ENCODE data around the gene SCOC.

DNA sequence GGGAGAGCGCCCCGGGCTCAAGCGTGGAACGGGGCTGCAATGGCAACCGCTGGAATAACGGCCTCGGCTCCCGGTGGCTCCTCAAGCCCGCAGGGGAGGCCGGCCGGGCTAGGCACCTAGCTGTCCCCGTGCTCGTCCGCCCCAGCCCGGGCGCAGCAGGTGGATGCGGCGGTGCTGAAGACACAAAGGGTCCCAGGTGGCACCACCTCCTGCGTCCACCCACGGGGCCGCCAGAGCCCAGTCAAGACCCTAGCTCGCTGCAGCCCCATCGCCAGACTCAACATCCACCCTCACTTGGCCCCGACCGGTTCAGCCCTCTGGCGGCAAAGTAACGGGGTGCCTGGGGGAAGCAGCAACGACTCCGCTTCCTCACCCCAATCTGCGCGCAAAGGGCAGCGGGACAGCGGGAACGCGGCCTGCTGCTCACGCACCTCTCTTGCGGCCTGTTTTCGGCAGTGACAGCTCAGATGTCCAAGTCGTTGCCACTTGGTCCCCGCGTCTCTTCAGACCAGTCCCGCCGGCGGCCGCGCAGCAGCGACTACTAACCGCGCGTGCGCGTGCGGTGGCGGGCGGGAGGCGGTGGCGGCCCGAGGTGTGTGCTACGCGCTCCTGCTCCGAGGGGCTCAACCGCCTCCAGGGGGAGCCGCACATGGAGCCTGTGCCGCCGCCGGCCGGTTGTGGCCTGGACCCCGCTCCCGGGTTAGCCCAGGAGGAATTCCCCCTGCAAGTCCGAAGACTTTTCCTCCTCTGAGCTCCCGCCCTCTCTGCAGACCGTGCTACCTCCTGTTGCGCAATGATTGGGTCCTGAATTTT, 53.9 kb downstream of the SCOC start, which contains the start of gene CLGN:
- TF ChIP-seq CTCF (IDR thresholded peaks at IDR 0.05), result peak in 6 of 7 experiments; percentile 33 to 55 (median 42)
- TF ChIP-seq POLR2A (IDR thresholded peaks at IDR 0.05), result peak; percentile 22 to 30 (median 24)
